ENCODE results near the gene CEL.
A peak's percentile ranks its signal among the peaks of the same experiment; 100 is the strongest.
"Not testable (repeated sequence)": the region's sequence is repeated elsewhere in the genome, so short reads cannot be mapped to it uniquely, and the experiment has no call there.

The CEL gene

DNA sequence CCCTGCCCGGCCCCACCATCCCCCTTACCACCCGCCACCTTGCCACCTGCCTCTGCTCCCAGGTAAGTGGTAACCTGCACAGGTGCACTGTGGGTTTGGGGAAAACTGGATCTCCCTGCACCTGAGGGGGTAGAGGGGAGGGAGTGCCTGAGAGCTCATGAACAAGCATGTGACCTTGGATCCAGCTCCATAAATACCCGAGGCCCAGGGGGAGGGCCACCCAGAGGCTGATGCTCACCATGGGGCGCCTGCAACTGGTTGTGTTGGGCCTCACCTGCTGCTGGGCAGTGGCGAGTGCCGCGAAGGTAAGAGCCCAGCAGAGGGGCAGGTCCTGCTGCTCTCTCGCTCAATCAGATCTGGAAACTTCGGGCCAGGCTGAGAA, at the start of gene CEL:
Gene CEL (plus strand): TSS at position 218 of the 382 bp plus-strand sequence. CDS start 22 bp downstream, at position 240.
- H3K27ac ChIP-seq; H3K4me3 ChIP-seq; DNase-seq (ENCODE audit: low spot score): not testable (repeated sequence)

DNA sequence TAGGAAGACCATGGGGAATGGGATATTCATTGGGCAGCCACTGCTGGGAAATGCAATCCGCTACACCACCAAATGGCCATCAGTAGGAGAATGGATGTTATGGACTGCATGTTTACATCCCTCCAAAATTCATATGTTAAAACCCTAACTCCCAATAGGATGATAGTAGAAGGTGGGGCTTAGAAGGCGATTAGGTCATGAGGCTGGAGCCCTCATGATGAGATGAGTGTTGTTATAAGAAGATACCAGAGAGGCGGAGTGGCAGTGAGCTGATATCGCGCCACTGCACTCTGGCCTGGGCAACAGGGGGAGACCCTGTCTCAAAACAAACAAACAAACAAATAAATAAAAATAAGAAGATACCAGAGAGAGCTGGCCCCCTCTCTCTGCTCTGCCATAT, 47.1 kb upstream of the CEL start:
- DNase-seq (ENCODE audit: low spot score) = no peak
- Histone ChIP-seq H3K27ac (no peak overlapping the region), H3K4me3 (no peak overlapping the region)
- TF ChIP-seq, protein P1, sequence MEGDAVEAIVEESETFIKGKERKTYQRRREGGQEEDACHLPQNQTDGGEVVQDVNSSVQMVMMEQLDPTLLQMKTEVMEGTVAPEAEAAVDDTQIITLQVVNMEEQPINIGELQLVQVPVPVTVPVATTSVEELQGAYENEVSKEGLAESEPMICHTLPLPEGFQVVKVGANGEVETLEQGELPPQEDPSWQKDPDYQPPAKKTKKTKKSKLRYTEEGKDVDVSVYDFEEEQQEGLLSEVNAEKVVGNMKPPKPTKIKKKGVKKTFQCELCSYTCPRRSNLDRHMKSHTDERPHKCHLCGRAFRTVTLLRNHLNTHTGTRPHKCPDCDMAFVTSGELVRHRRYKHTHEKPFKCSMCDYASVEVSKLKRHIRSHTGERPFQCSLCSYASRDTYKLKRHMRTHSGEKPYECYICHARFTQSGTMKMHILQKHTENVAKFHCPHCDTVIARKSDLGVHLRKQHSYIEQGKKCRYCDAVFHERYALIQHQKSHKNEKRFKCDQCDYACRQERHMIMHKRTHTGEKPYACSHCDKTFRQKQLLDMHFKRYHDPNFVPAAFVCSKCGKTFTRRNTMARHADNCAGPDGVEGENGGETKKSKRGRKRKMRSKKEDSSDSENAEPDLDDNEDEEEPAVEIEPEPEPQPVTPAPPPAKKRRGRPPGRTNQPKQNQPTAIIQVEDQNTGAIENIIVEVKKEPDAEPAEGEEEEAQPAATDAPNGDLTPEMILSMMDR (IDR thresholded peaks at IDR 0.05) = no peak

GRCh38 chr9:133023117-133023890, 38.5 kb upstream of the CEL start:
- TF ChIP-seq, protein P1 (IDR thresholded peaks at IDR 0.05) = no peak
- no peak for DNase-seq (ENCODE audit: low spot score)
- H3K4me3 ChIP-seq = no peak overlapping the region
- H3K27ac ChIP-seq = no peak overlapping the region

- Histone ChIP-seq H3K4me3 (no peak overlapping the region), H3K27ac (no peak overlapping the region)
- DNase-seq (ENCODE audit: low spot score) = no peak
- TF ChIP-seq, protein P1 (IDR thresholded peaks at IDR 0.05) = no peak
These were observed 35.4 kb upstream of the CEL start for GRCh38 chr9:133026426-133026825.

DNA sequence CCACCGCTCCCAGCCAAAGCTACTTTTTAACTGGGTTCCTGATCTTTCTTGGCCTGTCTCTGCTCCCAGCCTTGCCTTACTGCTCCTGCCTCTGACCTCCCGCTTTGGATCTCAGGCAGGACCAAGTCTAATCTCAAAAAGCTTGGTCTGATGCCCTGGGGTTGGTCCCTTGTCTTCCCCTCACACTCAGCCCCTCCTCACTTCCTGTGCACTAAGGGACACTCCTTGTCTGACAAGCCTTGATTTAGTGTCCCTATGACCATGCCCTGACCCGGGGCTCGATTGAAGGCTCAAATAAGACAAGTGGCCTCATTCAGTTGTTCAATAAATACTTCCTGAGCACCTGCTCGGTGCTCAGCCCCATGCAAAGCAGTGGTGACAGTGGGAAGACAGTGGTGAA, 34.6 kb upstream of the CEL start:
- Histone ChIP-seq H3K27ac (no peak overlapping the region), H3K4me3 (no peak overlapping the region)
- TF ChIP-seq, protein P1 (IDR thresholded peaks at IDR 0.05) = no peak
- no peak for DNase-seq (ENCODE audit: low spot score)

DNA sequence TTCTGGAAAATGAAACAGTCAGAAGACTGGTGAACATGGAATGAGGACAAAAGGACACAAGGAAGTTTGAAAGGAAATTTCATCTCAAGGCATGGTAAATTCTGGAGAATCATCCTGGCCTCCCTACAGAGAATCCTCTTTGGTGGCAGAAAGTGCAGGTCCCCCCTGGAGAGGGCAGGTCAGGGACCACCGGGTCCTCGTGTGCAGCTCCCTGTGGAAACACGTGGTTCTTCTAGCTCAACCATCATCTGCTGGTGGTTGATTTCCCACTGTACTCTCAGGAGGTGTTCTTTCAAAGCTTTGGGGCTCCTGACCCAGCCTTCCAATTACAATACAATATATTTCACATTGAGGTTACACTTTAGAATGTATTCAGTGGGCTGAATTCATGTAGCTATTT, 33.6 kb upstream of the CEL start:
- Histone ChIP-seq H3K4me3 (no peak overlapping the region), H3K27ac (no peak overlapping the region)
- no peak for DNase-seq (ENCODE audit: low spot score)
- TF ChIP-seq, protein P1 (IDR thresholded peaks at IDR 0.05) = no peak

DNA sequence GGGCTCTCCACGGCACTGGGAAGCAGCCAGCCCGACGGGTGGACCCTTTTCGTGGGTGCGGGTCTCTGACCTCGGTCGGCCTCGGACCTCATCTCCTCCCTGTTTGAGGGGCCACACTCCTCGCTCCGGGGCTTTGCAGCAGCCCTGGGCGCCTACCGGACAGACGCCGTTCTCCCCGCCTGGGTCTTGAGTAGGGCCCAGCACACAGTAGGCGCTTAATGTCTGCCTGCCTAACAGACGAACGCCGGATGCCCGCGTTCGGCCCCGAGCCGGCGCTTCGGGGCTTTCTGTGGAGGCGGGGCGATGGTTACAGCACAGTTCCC, 31.8 kb upstream of the CEL start:
- DNase-seq (ENCODE audit: low spot score) = no peak
- peak overlapping the region; percentile 64 to 90 for H3K27ac ChIP-seq
- TF ChIP-seq, protein P1 (IDR thresholded peaks at IDR 0.05) = no peak
- peak overlapping the region; percentile 86 for H3K4me3 ChIP-seq
